Stromal cell of bone marrow (primary cell): ENCODE measurements around the gene ZBTB5.
A peak's percentile ranks its signal among the peaks of the same experiment; 100 is the strongest.

Experiments used
- DNase-seq: peaks from one replicate; pipeline ENCODE4 v3.0.0-alpha.2; 2012; ENCODE audit warnings: low read depth

The ZBTB5 gene

DNA sequence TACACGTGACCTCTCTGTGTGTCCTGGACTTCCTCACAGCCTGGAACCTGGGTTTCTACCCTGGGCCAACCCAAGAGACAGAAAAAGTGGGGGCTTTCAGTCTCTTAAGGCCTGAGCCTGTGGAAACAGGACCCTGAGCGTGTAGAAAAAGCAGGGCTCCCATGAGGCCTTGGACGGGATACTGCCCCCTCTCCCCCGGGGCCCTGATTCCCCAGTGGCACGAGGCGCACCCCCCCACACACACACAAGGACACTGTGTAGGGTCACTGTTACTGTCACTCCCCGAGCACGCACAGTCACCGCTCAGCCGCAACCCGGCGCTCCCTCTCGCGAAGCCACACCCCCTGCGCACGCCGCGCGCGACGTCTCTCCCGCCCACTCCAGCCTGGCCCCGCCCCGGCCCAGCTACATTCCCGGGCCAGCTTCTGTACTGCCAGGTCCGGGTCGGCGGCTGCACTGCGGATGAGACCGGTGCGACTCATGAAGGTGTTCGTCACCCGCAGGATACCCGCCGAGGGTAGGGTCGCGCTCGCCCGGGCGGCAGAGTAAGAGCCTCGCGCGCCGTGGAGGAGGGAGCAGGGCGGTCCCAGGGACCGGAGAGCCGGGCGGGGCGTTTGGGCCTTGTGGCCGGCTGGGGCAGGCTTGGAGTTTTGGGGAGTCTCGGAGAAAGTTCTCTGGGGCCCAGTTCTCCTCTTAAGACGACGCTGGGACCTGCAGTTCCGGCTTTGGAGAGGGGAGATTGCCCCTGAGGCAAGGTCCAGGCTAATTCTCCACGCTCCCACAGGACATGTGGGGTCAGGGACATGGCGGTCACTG lies 42.8 kb downstream of the ZBTB5 start, which contains the start of gene GRHPR:
Gene GRHPR, plus strand, starts transcription at position 408 of the 816 bp plus-strand sequence. Its CDS starts 55 bp downstream, at position 463.
- DNase-seq = peak; percentile 42

DNA sequence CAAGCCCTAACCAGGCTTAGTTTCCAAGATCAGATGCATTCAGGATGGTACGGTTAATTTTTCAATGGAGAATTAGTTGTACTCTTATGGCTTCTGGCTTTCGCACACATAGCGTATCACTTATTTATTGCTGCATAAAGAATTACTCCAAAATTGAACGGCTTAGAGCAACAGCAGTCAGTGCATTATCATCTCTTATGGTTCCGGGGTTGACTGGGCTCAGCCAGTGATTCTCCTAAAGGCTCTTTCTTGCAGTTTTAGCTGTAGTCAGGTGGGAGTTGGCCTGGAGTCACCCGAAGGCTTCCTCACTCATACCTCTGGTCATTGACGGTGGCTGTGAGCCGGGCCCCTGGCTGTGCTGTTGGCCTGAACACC lies 43.3 kb downstream of the ZBTB5 start:
- DNase-seq = no peak

DNA sequence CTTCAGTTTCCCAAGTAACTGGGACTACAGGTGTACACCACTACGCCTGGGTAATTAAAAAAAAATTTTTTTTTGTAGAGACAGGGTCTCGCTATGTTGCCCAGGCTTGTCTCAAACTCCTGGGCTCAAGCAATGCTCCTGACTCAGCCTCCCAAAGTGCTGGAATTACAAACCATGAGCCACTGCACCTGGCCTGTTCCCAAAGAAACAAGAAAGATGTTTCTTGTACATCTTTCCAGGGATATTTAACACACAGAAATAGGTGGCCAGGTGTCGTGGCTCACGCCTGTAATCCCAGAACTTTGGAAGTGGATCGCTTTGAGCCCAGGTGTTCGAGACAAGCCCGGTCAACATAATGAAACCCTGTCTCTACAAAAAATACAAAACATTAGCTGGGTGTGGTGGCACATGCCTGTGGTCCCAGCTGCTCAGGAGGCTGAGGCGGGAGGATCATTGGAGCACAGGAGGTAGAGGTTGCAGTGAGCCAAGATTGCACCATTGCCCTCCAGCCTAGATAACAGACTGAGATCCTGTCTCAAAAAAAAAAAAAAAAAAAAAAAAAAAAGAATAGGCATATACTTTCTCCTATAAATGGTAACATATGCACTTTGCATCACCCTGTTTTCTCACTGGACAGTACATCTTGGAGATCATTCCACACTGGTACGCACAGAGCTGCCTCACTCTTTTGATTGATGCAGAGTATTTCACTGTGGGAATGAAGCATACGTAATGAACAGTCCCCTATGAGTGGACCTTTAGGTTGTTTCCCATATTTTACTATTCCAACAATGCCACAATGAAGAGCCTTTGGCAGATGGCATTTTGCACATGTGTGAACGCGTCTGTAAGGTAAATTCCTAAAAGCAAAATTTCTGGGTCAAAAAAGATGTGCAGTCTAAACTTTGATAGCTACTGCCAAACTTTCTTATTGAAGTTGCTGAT lies 44.7 kb downstream of the ZBTB5 start:
- DNase-seq = no peak

DNA sequence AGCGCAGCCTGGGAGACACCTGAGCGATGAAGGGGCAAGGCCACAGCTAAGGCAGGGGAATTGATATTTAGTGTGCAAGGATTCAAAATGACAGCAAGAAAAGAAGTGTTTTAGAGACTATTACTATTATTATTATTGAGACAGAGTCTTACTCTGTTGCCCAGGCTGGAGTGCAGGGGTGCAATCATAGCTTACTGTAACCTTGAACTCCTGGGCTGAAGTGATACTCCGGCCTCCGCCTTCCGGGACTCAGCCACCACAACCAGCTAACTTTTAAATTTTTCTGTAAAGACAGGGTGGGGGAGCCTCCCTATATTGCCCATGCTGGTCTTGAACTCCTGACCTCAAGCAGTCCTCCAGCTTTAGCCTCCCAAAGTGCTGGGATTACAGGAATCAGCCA lies 46.0 kb downstream of the ZBTB5 start:
- no peak for DNase-seq

DNA sequence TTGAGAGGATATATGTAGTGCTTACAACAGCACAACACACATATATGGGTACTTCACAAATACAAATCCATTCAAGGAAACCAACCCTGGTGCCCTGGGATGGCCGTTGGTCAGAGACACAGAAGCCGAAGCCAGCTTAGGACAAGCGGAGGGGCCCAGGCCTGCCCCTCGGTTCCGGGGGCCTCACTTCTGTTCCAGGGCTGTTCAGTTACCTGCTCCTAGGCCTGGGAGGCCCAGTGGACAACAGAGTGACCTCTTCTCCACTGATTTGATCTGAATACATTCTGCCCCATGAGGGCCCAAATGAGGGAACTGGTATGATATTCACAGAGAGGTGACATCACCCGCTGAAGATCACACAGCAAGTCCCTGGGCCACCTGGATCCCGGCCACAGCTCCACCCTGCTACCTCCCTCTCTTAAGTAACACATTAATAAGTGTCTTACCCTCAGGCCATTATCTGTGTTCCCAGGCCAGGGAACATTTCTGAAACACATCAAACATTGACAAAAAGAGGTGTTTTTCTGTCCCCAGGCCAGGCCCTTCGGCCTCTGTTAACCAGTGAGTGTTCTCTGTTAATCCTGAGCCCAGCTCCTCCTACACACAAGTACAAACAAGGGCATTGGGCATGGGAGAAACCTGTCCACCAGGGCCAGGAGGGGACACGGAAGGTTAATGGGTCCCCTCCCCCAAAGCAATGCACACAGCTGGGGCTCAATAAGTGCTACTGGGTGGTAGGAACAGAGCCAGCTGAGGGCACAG lies 47.2 kb downstream of the ZBTB5 start:
- no peak for DNase-seq

DNA sequence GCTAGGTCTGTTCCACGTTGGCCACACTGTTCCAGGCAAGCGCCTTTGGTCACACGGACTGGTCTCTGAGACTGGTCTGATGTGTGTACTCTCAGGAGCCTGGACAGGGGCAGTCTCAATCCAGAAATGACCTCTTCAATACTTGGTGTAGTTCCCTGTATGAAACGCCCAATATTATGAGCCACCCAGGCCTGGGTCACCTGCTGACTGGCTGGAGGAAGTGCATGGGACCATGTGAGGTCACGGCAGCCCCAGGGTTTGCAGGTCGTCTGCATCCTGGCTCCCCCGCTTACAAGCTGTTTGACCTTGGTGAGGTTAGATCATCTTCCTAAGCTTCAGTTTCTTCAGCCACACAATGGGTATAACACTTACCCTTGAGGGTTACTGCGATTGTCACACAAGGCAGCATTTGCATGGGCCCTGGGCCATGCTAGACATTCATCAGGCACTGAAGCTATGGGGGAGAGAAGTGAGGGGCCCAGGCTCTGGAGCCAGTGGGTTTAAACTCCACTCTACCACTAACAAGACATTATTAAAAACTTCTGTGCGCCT lies 47.9 kb downstream of the ZBTB5 start:
- no peak for DNase-seq

DNA sequence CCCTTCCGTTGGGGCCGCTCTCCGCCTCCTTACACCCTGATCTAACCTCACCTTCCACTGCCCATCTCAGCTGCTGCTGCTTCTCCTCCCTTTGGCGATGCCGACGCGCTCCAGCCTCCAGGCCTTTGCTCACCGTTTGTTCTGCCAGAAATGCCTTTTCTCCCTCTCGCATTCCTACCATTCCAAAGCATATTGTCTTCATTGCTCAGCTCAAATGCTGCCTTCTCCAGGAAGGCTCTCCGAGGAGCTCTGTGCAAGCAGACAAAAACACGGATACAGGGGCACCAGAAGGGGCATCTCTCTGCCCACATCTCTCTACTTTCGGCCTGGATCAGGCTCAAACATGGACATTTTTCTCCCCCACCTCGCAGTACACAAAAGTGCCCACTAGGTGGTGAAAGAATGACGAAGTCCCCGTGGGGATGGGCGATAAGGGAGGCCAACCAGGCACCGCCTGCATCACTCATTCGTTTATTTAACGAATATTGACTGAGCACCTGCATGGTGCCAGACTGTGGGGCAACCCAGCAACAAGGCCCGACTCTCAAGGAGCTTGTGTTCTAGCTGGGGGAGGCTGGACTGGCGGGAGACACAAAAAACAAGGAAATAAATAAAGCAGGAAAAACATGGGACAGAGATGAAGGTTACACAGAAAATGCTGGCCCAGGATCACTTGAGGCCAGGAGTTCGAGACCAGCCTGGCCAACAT lies 50.1 kb downstream of the ZBTB5 start:
- peak; percentile 46 for DNase-seq

DNA sequence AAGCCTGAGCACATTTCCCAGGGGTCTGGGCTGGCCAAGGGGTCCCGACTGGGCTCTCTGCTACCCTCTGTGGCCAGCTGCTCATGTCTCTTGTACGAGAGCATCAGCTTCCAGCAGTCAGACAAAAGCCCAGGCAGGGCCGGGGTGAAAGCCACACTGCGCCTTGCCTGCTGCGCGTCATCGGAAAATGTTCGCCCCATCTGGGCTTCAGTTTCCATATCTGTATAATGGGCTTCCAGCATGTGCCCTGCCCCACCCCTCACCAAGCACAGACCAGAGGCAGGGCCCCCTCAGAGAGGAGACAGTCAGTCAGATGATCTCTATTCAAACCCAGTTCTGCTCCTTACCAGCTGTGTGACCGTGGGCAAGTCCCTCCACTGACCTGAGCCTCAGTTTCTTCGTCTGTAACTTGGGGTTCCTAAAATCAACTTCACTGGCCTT lies 50.7 kb downstream of the ZBTB5 start:
- DNase-seq = no peak

DNA sequence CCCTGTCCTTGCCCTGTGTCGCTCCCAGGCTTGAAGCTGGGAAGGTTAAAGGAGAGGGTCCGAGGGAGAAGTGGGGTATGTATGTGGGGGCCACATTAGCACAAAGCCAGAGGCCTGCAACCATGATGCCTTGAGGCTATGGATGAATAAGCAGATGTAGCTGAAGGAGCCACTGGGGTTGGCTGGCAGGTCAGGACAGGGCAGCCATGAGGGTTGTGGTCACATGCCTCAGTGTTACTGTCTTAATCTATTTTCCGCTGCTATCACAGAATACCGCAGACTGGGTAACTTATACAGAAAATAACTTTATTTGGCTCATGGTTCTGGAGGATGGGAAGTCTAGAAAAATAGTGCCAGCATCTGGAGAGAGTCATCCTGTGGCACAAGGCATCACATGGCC lies 51.9 kb downstream of the ZBTB5 start:
- DNase-seq = no peak

DNA sequence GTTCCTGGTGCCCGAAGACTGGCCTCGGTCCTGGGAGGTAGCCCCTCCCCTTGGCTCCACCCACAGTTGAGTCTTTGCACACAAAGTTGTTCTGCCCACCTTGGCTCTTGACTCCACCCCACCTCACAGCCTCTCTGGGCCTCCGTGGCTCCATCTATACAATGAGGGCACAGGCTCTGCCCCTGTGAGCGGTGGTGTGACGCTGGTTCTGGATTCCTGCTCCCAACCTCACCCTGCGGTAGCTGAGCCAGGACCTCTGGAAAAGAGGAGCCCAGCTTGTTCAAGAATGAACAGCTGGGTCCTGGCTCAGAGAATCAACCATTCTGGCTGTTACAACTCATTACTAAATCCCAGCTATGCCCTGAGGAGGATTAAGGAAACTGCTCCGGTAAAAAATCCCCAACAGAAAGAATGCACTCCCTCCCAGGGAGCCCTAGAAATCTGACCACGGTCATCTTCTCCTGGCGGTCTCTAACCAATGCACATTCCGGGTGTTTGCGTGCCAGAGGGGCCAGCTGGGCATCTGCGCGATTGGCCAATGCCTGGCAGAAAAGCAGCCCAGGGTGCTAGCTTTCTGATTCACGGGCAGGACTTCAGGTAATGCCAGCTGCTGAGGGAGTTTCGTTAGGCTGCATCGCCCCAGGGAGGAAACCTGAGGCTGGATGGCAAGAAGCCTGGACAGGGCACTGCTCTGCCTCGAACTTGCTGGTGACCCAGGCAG lies 52.7 kb downstream of the ZBTB5 start:
- DNase-seq = no peak

DNA sequence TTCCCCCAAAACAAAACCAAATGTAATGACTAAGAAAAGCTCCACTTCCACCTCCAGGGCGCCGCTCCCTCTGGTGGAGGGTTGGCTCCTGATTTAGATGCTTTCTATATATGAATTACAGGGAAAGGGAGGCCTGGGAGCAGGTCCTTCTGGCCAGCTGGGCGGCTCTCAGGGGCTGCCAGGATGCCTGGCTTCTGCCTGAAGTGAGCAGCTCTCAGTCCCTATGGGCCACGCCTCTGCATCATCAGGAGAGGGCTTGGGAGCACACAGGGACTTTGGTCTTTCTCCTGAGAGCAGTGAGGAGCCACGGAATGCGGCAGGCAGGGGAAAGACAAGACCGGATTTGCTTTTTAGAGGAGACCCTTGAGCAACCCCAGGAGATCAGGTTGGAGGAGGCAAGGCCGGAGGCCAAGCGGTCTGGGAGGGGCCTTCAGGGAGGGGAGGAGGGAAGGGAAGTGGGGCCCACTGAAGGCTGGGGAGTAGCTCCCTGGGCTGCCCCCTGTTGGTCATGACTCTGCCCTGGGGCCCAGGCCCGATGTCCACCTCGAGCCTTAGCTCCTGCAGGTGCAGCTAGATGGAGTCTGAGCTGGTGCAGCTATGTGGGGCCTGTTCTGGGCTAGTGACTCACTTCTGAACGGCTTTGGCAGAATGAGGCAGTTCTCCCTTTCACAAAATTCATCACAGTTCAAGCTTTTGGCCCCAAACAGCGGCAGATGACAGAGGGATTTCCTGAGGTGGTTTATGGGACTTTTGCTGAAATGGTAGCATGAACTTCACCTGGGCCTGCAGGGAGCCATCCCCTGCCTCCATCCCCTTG lies 54.1 kb downstream of the ZBTB5 start:
- DNase-seq = no peak

DNA sequence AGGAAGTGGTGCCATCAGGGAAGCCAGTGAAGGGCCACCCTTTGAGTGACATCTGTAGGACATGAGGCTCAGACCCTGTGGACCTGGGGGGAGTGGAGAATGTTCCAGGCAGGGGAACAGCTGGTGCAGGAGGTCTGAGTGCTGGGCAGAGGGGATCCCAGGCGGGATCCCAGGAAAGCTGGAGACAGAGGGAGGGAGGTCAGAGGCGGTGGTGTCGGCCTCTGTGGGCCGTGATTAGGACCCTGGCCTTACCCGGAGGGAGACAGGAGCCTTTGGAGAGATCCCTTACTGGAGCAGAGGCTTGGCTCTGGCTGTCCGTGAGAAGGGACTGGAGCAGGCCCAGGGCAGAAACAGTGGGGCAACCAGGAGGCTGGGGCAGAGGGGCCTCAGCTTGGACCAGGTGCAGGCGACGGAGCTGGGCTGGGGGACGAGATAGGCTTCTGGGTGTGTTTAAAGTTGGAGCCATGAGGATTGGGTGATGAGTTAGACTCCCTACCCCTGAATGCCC lies 54.8 kb downstream of the ZBTB5 start:
- no peak for DNase-seq

DNA sequence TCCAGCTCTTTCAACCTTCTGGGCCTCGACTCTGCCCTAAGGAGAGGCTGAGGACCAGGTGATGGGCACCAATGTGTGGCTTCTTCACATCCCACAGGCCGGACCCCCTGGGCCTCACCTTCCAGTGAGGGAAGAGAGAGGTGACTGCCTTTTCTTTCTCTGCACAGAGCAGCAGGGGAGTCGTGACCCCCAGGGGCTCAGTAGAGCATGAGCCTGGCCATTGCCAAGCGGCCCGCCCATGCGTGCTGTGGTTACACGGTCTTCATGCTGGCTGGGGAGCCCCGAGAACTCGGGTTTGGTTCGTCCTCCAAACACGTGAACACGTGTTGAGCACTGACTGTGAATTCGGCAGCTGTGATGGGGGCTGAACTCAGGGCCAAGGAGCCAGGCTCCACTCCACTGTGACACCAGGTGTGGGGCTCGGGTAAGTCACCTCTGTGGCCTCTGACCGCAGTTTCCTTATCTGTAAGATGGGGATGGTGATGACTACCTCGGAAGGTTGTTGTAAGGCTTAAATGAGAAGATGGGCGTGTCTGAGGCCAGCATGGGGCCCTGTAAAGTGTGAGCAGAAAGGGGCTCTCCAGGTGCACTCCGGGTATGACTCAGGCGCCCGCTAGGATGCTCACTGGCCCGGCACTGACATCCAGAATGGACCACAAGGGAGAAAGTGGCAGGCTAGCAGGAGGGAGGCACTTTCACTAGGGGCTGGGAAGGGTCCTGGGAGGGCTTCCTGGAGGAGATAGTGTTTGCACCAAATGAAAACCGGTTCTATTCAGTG lies 56.1 kb downstream of the ZBTB5 start:
- DNase-seq = no peak

DNA sequence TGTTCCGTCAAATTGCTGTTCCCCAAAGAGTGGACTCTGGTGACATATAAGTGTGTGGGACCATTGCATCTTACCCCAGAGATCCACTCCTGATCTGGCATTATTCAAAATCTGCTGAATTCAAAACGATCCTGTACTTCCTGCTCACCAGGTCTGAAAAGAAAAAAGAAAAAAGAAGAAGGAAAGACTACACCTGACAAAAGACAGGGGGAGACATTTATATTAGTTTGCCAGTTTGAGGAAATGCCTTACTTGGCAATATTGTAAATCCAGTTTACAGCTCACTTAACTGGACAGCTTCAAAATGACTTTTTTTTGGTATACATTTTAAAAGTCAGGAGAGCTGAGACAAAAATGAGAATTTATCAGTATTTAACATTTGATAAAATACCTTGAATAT lies 57.8 kb downstream of the ZBTB5 start:
- DNase-seq = no peak

DNA sequence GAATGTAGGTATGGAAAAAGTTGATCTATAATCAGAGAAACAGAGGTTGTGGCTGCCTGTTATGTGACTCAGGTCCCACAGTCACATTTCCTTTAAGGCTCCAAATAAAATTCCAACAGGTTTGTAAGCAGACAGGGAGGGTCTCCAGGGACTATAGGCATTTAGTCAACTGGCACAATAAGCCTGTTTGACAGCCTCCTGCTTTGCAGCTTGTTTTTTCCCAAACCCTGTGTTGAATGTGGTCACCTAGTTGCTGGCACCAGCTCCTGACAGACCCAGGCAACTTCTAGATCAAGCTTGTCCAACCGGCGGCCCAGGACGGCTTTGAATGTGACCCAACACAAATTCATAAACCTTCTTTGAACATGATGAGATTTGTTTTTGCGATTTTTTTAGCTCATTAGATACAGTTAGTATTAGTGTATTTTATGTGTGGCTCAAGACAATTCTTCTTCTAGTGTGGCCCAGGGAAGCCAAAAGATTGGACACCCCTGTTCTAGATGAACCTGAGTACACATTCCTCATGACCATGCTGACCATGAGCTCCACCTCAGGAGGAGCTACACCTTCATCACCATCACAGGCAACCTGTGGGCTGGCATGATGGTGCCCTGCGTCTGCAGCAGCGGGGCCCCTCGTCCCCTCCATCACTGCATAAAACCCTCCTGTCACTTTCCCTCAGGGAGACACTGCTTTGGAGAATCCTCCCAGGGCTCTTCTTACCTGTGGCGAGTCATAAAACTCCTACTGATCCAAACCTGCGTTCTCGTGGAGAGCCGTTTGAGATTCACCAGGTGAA lies 58.4 kb downstream of the ZBTB5 start:
- no peak for DNase-seq

DNA sequence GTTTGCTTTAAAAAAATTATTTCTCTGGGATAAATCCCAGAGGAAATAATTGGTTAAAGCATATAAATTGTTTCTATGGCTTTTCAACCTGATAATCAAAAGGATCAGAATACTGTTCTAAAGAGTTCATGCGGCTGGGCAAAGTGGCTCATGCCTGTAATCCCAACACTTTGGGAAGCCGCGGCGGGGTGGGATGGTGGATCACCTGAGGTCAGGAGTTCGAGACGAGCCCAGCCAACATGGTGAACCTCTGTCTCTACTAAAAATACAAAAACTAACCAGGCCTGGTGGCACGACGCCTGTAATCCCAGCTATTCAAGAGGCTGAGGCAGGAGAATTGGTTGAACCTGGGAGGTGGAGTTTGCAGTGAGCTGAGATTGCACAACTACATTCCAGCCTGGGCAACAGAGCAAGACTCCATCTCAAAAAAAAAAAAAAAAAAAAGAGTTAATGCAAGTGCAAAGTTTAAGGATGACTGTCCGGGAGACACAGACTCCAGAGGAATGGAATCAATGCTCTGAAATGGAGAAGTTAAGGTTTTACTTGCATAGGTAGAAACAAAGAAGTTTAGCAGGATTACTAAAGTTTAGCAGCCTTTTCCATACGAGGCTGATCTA lies 59.4 kb downstream of the ZBTB5 start:
- DNase-seq = no peak

DNA sequence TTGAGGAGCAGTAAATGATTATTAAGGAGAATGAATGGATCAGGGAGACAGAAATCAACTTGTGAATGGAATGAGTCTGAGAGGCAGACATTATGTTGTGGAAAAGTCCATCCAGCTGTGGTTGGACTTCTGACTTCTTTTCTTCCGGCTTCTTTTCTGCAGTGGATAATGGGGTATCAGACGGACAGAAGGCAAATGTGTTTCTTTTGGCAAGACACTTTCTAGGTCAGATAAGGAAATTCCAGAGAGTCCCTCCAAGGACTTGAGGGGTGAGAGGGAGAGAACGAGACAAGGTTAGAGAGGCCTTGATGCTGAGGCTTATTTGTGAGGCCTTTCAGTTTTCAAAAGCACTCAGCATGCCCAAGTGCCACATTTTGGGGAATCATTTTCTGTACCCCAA lies 59.9 kb downstream of the ZBTB5 start:
- no peak for DNase-seq
